NCI-H748 (cell line): ENCODE data around the gene MPHOSPH9.
"Not testable (repeated sequence)": the region's sequence is repeated elsewhere in the genome, so short reads cannot be mapped to it uniquely, and the experiment has no call there.

Experiments used
- DNase-seq: peaks from one replicate; lab custom pipeline; 2025; ENCODE audit not compliant: unreplicated experiment; lab: John Stamatoyannopoulos, UW

Gene MPHOSPH9

DNA sequence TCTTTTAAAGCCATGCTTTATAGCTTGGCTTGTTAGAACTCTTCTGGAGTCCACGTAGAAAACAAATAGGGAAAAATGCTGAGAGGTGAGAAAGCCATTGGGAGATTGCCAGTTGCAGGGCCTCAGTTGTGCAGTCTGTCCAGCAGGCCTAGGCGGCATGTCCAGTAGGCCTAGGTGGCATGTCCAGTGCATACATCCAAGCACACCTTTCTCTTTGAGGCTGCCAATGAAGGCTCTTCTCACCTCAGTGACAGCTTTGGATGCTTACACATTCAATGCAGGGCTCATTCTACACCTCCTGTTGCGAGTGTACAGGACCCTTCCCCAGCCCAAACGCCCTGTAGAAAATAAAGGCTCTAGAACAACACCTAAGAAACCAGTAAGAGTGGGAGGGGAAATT lies 25.7 kb upstream of the MPHOSPH9 start:
- DNase-seq: no peak

DNA sequence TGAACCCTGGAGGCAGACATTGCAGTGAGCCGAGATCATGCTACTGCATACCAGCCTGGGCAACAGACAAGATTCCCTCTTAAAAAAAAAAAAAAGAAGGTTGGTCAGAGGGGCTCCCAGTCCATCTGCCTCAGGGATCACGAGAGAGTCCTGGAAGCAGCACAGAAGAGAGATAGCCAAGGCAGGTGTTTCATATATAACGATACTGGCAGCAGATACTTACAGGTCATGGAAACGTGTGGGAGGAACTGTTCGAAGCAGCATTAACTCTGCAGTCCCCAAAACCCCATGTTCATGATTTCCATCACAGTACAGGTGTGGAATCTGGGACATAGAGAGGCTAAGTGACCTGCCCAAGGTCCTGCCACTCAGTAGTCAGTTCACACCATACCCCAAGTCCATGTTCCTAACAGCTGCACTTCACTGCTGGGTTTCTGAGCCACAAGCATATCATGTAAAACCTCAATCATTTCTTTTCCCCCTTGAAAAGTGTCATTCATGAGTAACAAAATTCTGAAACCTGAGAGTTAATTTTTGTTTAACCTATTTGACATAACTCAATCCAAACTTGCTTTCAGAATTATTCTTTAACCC lies 22.0 kb upstream of the MPHOSPH9 start:
- DNase-seq: no peak

DNA sequence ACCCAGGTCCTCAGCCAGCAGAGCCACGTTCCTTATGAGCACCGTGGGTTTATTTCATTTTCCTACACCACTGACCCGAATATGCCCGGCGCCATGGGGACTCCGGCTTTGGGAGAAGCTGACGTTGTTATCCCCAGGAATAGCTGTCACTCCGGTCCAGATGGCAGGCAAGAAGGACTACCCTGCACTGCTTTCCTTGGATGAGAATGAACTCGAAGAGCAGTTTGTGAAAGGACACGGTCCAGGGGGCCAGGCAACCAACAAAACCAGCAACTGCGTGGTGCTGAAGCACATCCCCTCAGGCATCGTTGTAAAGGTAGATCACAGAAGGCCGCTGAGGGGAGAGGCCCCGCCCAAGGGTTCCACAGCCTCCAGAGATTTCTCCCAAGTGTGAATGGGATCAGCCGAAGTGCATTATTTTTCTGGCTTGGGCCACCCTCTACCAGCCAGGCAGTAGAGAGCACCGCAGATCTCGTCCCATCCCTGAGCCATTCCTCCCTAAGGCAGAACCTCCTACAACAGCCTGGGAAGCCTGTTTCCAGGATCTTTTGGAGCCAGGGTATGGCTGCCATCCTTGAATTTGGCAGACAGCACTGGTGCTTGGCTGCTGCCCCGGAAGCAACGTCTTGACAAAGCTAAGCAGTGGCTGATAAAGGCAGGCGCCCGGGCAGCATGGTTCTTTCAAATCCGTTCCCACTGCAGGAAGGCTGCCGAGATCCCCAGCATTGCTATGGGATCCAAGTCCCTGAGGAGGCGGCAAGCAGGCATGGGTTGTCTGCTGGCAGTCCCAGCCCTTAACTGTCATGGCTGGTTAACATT lies 20.9 kb upstream of the MPHOSPH9 start:
- DNase-seq: no peak

- peak; percentile 14 for DNase-seq
Measured at GRCh38 chr12:123252365-123252764, 19.4 kb upstream of the MPHOSPH9 start.

DNA sequence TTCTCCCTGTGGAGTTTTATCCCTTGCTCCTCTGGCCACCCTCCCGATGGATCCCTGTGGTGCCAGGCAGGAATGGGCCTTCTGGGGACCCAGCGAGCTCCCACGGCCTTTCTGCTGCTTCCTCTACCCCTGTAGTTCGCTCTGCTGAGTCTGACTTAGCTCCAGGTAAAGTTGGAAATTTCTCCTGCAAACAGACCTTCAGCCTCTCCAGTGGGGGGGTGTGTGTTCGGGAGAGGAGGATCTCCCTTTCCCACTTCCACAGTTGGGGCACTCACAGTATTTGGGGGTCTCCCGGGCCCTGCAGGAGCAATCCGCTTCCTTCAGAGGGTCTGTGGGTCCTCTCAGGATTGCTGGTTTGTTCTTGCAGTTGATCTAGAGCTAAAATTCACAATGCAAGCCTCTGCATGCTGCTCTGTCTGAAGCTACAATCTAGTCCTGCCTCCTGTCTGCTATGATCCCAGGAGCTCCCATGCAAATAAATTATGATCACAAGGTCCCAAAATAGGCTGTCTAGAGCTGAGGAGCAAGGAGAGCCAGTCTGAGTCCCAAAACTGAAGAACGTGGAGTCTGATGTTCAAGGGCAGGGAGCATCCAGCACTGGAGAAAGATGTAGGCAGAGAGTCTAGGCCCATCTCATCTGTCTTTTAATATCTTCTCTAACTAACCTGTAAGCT lies 18.6 kb upstream of the MPHOSPH9 start:
- DNase-seq: no peak

DNA sequence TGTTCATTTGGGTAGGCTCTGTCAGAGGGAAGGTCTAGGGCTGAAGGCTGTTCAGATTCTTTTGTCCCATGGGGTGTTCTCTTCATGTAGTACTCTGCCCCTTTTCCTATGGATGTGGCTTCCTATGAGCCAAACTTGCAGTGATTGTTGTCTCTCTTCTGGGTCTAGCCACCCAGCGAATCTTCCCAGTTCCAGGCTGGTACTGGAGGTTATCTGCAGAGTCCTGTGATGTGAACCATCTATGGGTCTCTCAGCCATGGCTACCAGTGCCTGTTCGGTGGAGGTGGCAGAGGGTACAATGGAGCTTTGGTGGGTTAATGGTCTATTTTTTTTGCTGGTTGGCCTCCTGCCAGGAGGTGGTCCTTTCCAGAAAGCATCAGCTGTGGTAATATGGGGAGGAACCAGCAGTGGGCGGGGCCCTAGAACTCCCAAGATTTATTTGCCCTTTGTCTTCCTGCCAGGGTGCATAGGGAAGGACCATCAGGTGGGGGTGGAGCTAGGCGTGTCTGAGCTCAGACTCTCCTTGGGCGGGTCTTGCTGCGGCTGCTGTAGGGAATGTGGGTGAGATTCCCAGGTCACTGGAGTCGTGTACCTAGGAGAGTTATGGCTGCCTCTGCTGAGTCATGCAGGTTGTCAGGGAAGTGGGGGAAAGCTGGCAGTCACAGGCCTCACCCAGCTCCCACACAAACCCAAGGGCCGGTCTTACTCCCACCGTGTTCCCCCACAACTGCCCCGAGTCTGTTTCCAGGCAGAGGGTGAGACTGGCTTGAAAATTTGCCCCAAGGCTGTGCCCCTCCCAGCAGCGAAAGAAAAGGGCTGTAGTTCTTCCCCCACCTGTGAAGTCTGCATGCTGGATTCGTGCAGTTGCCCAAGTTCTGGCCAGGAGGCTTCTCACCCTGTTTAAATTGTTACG lies 17.8 kb upstream of the MPHOSPH9 start:
- peak; percentile 80 for DNase-seq

DNA sequence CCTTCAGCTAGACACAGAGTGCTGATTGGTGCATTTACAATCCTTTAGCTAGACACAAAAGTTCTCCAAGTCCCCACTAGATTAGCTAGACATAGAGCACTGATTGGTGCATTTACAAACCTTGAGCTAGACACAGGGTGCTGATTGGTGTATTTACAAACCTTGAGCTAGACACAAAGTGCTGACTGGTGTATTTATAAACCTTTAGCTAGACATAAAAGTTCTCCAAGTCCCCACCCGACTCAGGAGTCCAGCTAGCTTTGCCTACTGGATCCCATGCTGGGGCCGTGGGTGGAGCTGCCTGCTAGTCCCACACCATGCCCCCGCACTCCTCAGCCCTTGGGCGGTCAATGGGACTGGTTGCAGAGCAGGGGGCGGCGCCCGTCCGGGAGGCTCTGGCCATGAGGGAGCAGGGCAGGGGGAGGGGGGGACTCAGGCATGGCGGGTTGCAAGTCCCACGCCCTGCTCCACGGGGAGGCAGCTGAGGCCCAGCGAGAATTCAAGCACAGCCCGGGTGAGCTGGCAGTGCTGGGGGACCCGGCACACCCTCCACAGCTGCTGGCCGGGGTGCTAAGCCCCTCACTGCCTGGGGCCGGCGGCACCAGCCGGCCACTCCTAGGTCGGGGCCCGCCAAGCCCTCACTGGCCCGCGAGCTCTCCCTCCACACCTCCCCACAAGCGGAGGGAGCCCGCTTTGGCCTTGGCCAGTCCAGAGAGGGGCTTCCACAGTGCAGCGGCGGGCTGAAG lies 16.2 kb upstream of the MPHOSPH9 start:
- not testable (repeated sequence) for DNase-seq

DNA sequence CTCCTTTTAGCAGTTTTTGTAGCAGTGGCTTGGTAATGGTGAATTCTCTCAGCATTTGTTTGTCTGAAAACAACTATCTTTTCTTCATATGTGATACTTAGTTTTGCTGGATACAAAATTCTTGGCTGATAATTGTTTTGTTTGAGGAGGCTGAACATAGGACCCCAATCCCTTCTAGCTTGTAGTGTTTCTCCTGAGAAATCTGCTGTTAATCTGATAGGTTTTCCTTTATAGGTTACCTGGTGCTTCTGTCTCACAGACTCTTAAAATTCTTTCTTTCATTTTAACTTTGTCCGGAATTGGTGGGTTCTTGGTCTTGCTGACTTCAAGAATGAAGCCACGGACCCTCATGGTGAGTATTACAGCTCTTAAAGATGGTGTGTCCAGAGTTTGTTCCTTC lies 15.2 kb upstream of the MPHOSPH9 start:
- not testable (repeated sequence) for DNase-seq

DNA sequence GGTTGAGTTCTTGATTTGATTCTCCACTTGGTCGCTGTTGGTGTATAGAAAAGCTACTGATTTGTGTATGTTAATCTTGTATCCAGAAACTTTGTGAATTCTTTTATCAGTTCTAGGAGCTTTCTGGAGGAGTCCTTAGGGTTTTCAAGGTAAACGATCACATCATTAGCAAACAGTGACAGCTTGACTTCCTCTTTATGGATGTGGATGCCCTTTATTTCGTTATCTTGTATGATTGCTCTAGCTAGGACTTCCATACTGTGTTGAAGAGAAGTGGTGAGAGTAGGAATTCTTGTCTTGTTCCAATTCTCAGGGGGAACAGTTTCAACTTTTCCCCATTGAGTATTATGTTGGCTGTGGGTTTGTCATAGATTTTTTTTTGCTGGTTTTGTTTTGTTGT lies 12.7 kb upstream of the MPHOSPH9 start:
- DNase-seq: no peak

GRCh38 chr12:123243671-123244262 lies 10.8 kb upstream of the MPHOSPH9 start:
- DNase-seq: peak; percentile 35

- DNase-seq: peak; percentile 21
Measured at GRCh38 chr12:123242116-123242904, 9.4 kb upstream of the MPHOSPH9 start.

- no peak for DNase-seq
Measured at GRCh38 chr12:123238961-123239360, 6.0 kb upstream of the MPHOSPH9 start.

DNA sequence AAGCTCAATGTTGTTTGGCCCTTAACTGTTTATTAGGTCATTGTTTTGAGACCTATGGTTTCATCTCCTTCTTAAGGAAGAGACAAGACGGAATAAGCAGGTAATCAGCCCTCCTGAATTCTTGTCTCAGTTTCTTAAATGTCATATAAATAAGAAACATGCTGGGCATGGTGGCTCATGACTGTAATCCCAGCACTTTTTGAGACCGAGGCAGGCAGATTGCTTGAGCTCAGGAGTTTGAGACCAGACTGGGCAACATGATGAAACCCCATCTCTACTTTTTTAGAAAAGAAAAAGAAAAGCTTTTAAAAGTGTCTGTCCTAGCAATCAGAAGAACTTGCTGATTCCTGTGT lies 5.4 kb upstream of the MPHOSPH9 start:
- DNase-seq: no peak

- DNase-seq: peak; percentile 59
Measured at GRCh38 chr12:123237646-123238329, 4.8 kb upstream of the MPHOSPH9 start.

DNA sequence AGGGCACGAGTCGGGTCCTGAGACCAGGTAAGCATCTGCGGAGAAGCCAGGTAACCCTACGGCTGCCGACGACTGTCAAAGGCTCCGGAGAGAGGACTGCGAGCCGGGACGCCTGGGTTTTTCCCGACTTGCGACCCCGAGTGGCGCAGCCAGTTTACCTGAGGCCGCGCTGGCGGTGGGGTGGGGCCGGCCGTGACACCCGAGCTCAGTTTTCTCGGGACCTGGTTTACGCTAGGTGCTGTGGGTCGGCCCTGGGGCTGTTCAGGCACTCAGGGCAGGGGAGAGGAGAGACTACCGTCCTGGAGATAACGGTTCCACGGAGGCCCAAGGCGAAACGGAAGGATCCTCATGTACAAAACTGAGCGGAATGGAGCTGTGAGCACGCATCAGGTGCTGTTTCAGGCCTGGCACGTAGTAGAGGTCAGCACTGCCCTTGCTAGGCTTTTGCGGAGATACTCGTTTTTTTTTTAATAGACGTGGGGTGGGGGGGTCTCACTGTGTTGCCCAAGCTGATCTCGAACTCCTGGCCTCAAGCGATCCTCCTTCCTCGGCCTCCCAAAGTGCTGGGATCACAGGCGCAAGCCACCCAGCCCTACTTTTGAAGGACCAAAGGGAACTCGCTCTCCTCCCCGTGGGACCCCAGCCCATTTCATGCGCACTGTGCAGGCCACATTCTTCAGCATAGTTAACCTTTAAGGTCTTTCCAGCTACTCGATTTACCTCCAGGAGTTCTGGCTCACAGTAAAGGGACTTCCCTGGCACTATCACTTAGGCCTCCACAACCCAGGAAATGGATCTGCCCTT lies 766 bp upstream of the MPHOSPH9 start:
- DNase-seq: no peak

- no peak for DNase-seq
Measured at GRCh38 chr12:123232472-123232806, 502 bp downstream of the MPHOSPH9 start.

GRCh38 chr12:123231931-123232330 lies 1.0 kb downstream of the MPHOSPH9 start:
- peak; percentile 64 for DNase-seq

DNA sequence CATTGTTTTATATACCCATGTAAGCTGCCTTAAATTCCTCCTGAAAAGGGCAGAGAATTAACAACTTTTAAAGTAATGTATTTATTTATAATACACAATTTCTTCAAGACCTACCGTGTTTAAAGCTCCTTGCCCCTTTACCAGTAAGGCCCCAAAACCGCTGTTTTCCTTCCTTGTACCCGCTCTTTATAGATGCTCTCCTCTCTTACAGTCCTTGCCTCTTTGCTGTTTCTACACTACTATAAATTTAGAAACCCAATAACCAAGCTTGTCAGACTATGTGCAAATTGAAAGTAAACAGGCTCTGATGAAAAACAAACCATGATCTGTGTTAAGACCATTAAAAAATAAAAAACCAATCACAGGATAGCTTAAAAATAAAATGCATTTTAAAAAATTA lies 3.9 kb downstream of the MPHOSPH9 start:
- DNase-seq: no peak
